A549 (cell line): ENCODE measurements around the gene SPPL2A. TPM values are rescaled to one million over a fixed set of nuclear protein-coding genes. Genes with fewer than 3 reads are reported as not detected.
A peak's percentile ranks its signal among the peaks of the same experiment; 100 is the strongest.

Source experiments
- ATAC-seq, 2 experiments: fragments of 200-7000 bp in 1 of 2; fragments of >200 bp in 1 of 2; cut with Nextera tagmentation in 1 of 2; cut with Tn5 transposase in 1 of 2; 3 replicates each; pipeline versions ENCODE4 v1.8.0 to v1.9.1; 2018 to 2020; ENCODE audit warnings: mild to moderate bottlenecking in 1 of 2, moderate library complexity in 1 of 2
- CTCF ChIA-PET: fragments of 300-600 bp; sonication (Branson Sonifier 250); formaldehyde crosslinking; extraction: SDS; loops from one replicate; lab custom pipeline; 2021; ENCODE audit warnings: antibody characterized with exemption, inconsistent platforms; lab: Yijun Ruan, JAX
- POLR2A ChIA-PET: fragments of 350-600 bp; formaldehyde crosslinking; extraction: SDS; loops from one replicate; lab custom pipeline; 2021; ENCODE audit warnings: antibody characterized with exemption, inconsistent platforms; lab: Yijun Ruan, JAX
- DNase-seq, 2 experiments: peaks; one replicate each; pipeline versions ENCODE4 v3.0.0 to v3.0.0-alpha.2; 2011 to 2016; ENCODE audit warnings: low read depth in 1 of 2, low spot score in 1 of 2
- FAIRE-seq: peaks from 2 replicates; lab custom pipeline; 2011; peaks lifted over from hg19 to GRCh38; lab: Jason Lieb, UNC
- H3K27ac ChIP-seq, 2 experiments: fragments of >200 bp; sonication (Bioruptor Twin); formaldehyde crosslinking; 3 replicates each; pipeline ENCODE4 v1.5.1; 2016 to 2017
- H3K4me1 ChIP-seq: fragments of >200 bp; sonication (Bioruptor Twin); formaldehyde crosslinking; 3 replicates; pipeline ENCODE4 v1.6.1; 2016
- H3K4me2 ChIP-seq: fragments of >200 bp; sonication (Bioruptor Twin); formaldehyde crosslinking; 3 replicates; pipeline ENCODE4 v1.6.1; 2016
- H3K4me3 ChIP-seq: fragments of >200 bp; sonication (Bioruptor Twin); formaldehyde crosslinking; 3 replicates; pipeline ENCODE4 v1.5.1; 2016
- H3K9me3 ChIP-seq: fragments of >200 bp; sonication (Bioruptor Twin); formaldehyde crosslinking; 3 replicates; pipeline ENCODE4 v1.6.1; 2016
- ATOH8 ChIP-seq: fragments of 250-450 bp; sonication (Bioruptor Pico); IDR thresholded peaks from 2 replicates; pipeline ENCODE4 v1.5.0; 2020; ENCODE audit warnings: low read depth, mild to moderate bottlenecking, moderate library complexity
- BHLHE40 ChIP-seq: IDR thresholded peaks from 2 replicates; pipeline ENCODE4 v1.6.1; 2012; ENCODE audit warnings: low read depth, low read length, inconsistent platforms
- CBX2 ChIP-seq: fragments of 200-600 bp; sonication (generic); IDR thresholded peaks from 2 replicates; pipeline ENCODE4 v1.6.1; 2016; ENCODE audit warnings: low read depth, mild to moderate bottlenecking, borderline replicate concordance
- CHD2 ChIP-seq: fragments of 150-350 bp; IDR thresholded peaks from 2 replicates; pipeline ENCODE4 v1.6.1; 2014; ENCODE audit warnings: low read length; ENCODE audit not compliant: partially characterized antibody
- CHD4 ChIP-seq: fragments of 200-600 bp; sonication (generic); IDR thresholded peaks from 2 replicates; pipeline ENCODE4 v1.6.1; 2016; ENCODE audit warnings: antibody characterized with exemption, mild to moderate bottlenecking, borderline replicate concordance
- CTCF ChIP-seq: fragments of >200 bp; sonication (Bioruptor Twin); formaldehyde crosslinking; IDR thresholded peaks from 3 replicates; pipeline ENCODE4 v1.5.1; 2016
- EHMT2 ChIP-seq: fragments of 200-600 bp; sonication (generic); IDR thresholded peaks from 2 replicates; pipeline ENCODE4 v1.6.1; 2016; ENCODE audit warnings: antibody characterized with exemption, low read depth, mild to moderate bottlenecking, moderate library complexity
- ESRRA ChIP-seq: fragments of 150-350 bp; IDR thresholded peaks from 2 replicates; pipeline ENCODE4 v1.6.1; 2014; ENCODE audit warnings: mild to moderate bottlenecking, low read length, borderline replicate concordance
- FOSB ChIP-seq: fragments of 250-450 bp; sonication (Bioruptor Pico); IDR thresholded peaks from 2 replicates; pipeline ENCODE4 v1.5.0; 2020; ENCODE audit warnings: mild to moderate bottlenecking, moderate library complexity
- GATA3 ChIP-seq: IDR thresholded peaks from 2 replicates; pipeline ENCODE4 v1.6.1; 2012; ENCODE audit warnings: borderline replicate concordance
- HES2 ChIP-seq: fragments of >200 bp; sonication (Bioruptor Twin); formaldehyde crosslinking; IDR thresholded peaks from 2 replicates; pipeline ENCODE4 v1.6.1; 2016
- HOXB5 ChIP-seq: fragments of 250-450 bp; sonication (Bioruptor Pico); IDR thresholded peaks from 2 replicates; pipeline ENCODE4 v1.5.0; 2020; ENCODE audit warnings: mild to moderate bottlenecking, moderate library complexity
- JUN ChIP-seq, 2 experiments: fragments of >200 bp; sonication (Bioruptor Twin); formaldehyde crosslinking; IDR thresholded peaks; 2 replicates in 1 of 2; 3 replicates in 1 of 2; pipeline ENCODE4 v1.6.1; 2016 to 2017
- MAX ChIP-seq: IDR thresholded peaks from 2 replicates; pipeline ENCODE4 v1.6.1; 2012
- NPAS2 ChIP-seq: fragments of 250-450 bp; sonication (Bioruptor Pico); IDR thresholded peaks from 2 replicates; pipeline ENCODE4 v1.8.0; 2022; ENCODE audit warnings: mild to moderate bottlenecking, moderate library complexity, borderline replicate concordance
- NR3C1 ChIP-seq: fragments of >200 bp; sonication (Bioruptor Twin); formaldehyde crosslinking; IDR thresholded peaks from 3 replicates; pipeline ENCODE4 v1.6.1; 2017
- PHF8 ChIP-seq: fragments of 200-600 bp; sonication (generic); IDR thresholded peaks from 2 replicates; pipeline ENCODE4 v1.6.1; 2016; ENCODE audit warnings: low read depth, mild to moderate bottlenecking, antibody characterized with exemption, moderate library complexity, borderline replicate concordance
- POLR2A ChIP-seq: IDR thresholded peaks from 2 replicates; pipeline ENCODE4 v1.6.1; 2012; ENCODE audit warnings: mild to moderate bottlenecking, low read length
- RARB ChIP-seq: fragments of 250-450 bp; sonication (Bioruptor Pico); IDR thresholded peaks from 2 replicates; pipeline ENCODE4 v1.8.0; 2021; ENCODE audit warnings: mild to moderate bottlenecking, moderate library complexity
- RFX5 ChIP-seq: fragments of 450-650 bp; IDR thresholded peaks from 2 replicates; pipeline ENCODE4 v1.7.1; 2014; ENCODE audit warnings: antibody characterized with exemption, mild to moderate bottlenecking, moderate library complexity
- TP53 ChIP-seq: fragments of 250-450 bp; sonication (Bioruptor Pico); IDR thresholded peaks from 2 replicates; pipeline ENCODE4 v1.5.0; 2021; ENCODE audit warnings: mild to moderate bottlenecking, moderate library complexity
- ZC3H11A ChIP-seq: fragments of 450-650 bp; IDR thresholded peaks from 2 replicates; pipeline ENCODE4 v1.6.1; 2014; ENCODE audit warnings: antibody characterized with exemption, mild to moderate bottlenecking
- ZSCAN20 ChIP-seq: fragments of 250-450 bp; sonication (Bioruptor Pico); IDR thresholded peaks from 2 replicates; pipeline ENCODE4 v1.8.0; 2022; ENCODE audit warnings: mild to moderate bottlenecking, moderate library complexity
- WGBS: methylation state at CpG from one replicate; pipeline ENCODE4 v1.1.6; 2017; ENCODE audit errors: missing lambda C conversion rate; 5-methylcytosine and 5-hydroxymethylcytosine counted together
- polyA plus RNA-seq, 4 experiments: library from polyadenylated mRNA; depleted of rRNA in 3 of 4; stranded (reverse); fragments of >200 nt; fragmentation: RNase III in 1 of 4; extraction: RNeasy Plus Mini Kit Qiagen cat#74134 plus additional on column Dnase treatment in 1 of 4; gene quantifications; 2 replicates in 3 of 4; 3 replicates in 1 of 4; pipeline ENCODE4 v1.2.3, GENCODE V29; 2011 to 2017

Gene SPPL2A
- polyA plus RNA-seq, 2 of the 4 experiments (the other 2 are of a cell fraction) = 87.7 to 138 TPM

GRCh38 chr15:50750227-50750705 lies 15.2 kb downstream of the SPPL2A start:
- H3K27ac ChIP-seq = no peak overlapping the region
- no peak overlapping the region for H3K4me3 ChIP-seq
- H3K4me2 ChIP-seq = no peak overlapping the region
- FAIRE-seq (no peak), DNase-seq (no peak), ATAC-seq (no peak)
- WGBS = 85% methylated on average over 6 of the region's 6 CpGs
- CTCF ChIA-PET = interaction anchor here (0.8 to 1.9 kb wide), 4 partner anchors 8 to 127 kb away, joined by 3 to 5 read pairs (median 4); no protein-coding TSS in a partner anchor
- POLR2A ChIA-PET = no interaction called here
- H3K9me3 ChIP-seq = no peaks in the 10 kb centered on the region
- peaks cover 18% of the 10 kb centered on the region for H3K4me1 ChIP-seq
- TF ChIP-seq CHD2 (no peak), PHF8 (no peak), ATOH8 (CRISPR knock-in tag) (no peak), TP53 (CRISPR knock-in tag) (no peak), HES2 (no peak)

- TF ChIP-seq CHD2 = no peak
- TF ChIP-seq, all 56 proteins: peak for 0
- Histone ChIP-seq H3K4me2 (peak overlapping the region; percentile 23; the same call in 1 of the 3 replicates), H3K9me3 (no peaks in the 10 kb centered on the region), H3K4me3 (no peak overlapping the region), H3K27ac (no peak overlapping the region; a peak in 1 of 6 replicates), H3K4me1 (peaks cover 12% of the 10 kb centered on the region)
- FAIRE-seq = no peak
- no peak for ATAC-seq
- ChIA-PET POLR2A (interaction anchor here (1.0 kb wide), 1 partner anchor 17 kb away, joined by 6 read pairs; no protein-coding TSS in a partner anchor), CTCF (interaction anchor here (0.6 to 1.7 kb wide), 3 partner anchors 12 to 138 kb away, joined by 3 to 5 read pairs (median 3); no protein-coding TSS in a partner anchor)
- DNase-seq = no peak
- WGBS = 79% methylated on average over 2 of the region's 2 CpGs
Measured at GRCh38 chr15:50747523-50747922, 18.0 kb downstream of the SPPL2A start.

- no peak overlapping the region for H3K27ac ChIP-seq
- no peak overlapping the region for H3K4me3 ChIP-seq
- DNase-seq = no peak
- TF ChIP-seq BHLHE40 (no peak), CHD2 (no peak), JUN (IDR thresholded peaks at IDR 0.05) (no peak), ZC3H11A (no peak), CBX2 (no peak), POLR2A (no peak), MAX (no peak), GATA3 (no peak), TP53 (CRISPR knock-in tag) (no peak), ESRRA (no peak), RARB (CRISPR knock-in tag) (no peak), CHD4 (no peak)
- TF ChIP-seq, all 56 proteins: peak for 0
- 91% methylated on average over 1 of the region's 1 CpG for WGBS
- no peak for FAIRE-seq
- Histone ChIP-seq H3K4me1 (peaks cover 12% of the 10 kb centered on the region), H3K9me3 (no peaks in the 10 kb centered on the region), H3K4me2 (no peak overlapping the region)
- POLR2A ChIA-PET = interaction anchor here (0.7 kb wide), 1 partner anchor 12 kb away, joined by 5 read pairs; no protein-coding TSS in a partner anchor
- CTCF ChIA-PET = interaction anchor here (0.6 to 1.5 kb wide), 5 partner anchors 8 to 74 kb away, joined by 3 to 6 read pairs (median 3); no protein-coding TSS in a partner anchor
- no peak for ATAC-seq
Measured at GRCh38 chr15:50744601-50745000, 20.9 kb downstream of the SPPL2A start.

- DNase-seq = no peak
- H3K27ac ChIP-seq = no peak overlapping the region
- WGBS = 83% methylated on average over 3 of the region's 3 CpGs
- ChIA-PET POLR2A (interaction anchor here (0.5 to 1.1 kb wide), 2 partner anchors 24 to 891 kb away, joined by 3 read pairs; no protein-coding TSS in a partner anchor), CTCF (interaction anchor here (3.0 kb wide), 1 partner anchor 136 kb away, joined by 10 read pairs; no protein-coding TSS in a partner anchor)
- TF ChIP-seq RFX5 (no peak), NR3C1 (no peak), NPAS2 (no peak), EHMT2 (no peak), ZSCAN20 (CRISPR knock-in tag) (no peak), CTCF (no peak), POLR2A (no peak), HOXB5 (CRISPR knock-in tag) (no peak), ATOH8 (CRISPR knock-in tag) (no peak), FOSB (CRISPR knock-in tag) (no peak)
- peaks cover 3% of the 10 kb centered on the region; the same call in 1 of the 3 replicates for H3K4me1 ChIP-seq
- H3K9me3 ChIP-seq = no peaks in the 10 kb centered on the region
- H3K4me3 ChIP-seq = no peak overlapping the region
- no peak overlapping the region for H3K4me2 ChIP-seq
- FAIRE-seq = no peak
- no peak for ATAC-seq
Measured at GRCh38 chr15:50740955-50741354, 24.6 kb downstream of the SPPL2A start.
